B cell (primary cell): ENCODE data around the gene SH3RF3. TPM values are rescaled to one million over a fixed set of nuclear protein-coding genes. Genes with fewer than 3 reads are reported as not detected.

Experiments used
- ATAC-seq: fragments of 200-7000 bp; cut with Tn5 transposase; one replicate; pipeline ENCODE4 v1.10.0; 2021; ENCODE audit warnings: low read depth, mild to moderate bottlenecking, moderate number of reproducible peaks, moderate library complexity
- CTCF ChIA-PET: fragments of 350-600 bp; sonication (Branson Sonifier 250); formaldehyde crosslinking; loops from one replicate; lab custom pipeline; 2021; ENCODE audit warnings: antibody characterized with exemption, inconsistent platforms; lab: Charles Lee
- POLR2A ChIA-PET: fragments of 350-600 bp; sonication (Branson Sonifier 250); formaldehyde crosslinking; loops from one replicate; lab custom pipeline; 2021; ENCODE audit warnings: antibody characterized with exemption; lab: Charles Lee
- DNase-seq: peaks from one replicate; pipeline ENCODE4 v3.0.0; 2013
- H2AFZ ChIP-seq: 2 replicates; pipeline ENCODE4 v1.6.1; 2012; ENCODE audit warnings: mild to moderate bottlenecking, low read depth, low read length; ENCODE audit not compliant: insufficient read depth, poor library complexity, severe bottlenecking
- H3K27ac ChIP-seq, 2 donors: 1 replicate in 1 of 2; 2 replicates in 1 of 2; pipeline ENCODE4 v1.5.1; 2012 to 2013; ENCODE audit warnings: low read length in 2 of 2, mild to moderate bottlenecking in 2 of 2, moderate library complexity in 1 of 2
- H3K27me3 ChIP-seq, 4 experiments: fragments of 200-600 bp in 1 of 4; sonication (generic) in 1 of 4; replicated peaks in 1 of 4; 1 replicate in 2 of 4; 2 replicates in 2 of 4; pipeline versions ENCODE4 v1.6.1 to v1.7.0; 2013 to 2016; ENCODE audit warnings: low read length in 3 of 4, mild to moderate bottlenecking in 2 of 4, mixed read lengths in 1 of 4, moderate library complexity in 1 of 4; ENCODE audit not compliant: insufficient read depth in 4 of 4, control insufficient read depth in 3 of 4; ENCODE audit errors: control extremely low read depth in 1 of 4
- H3K36me3 ChIP-seq, 2 experiments: replicated peaks in 1 of 2; 1 replicate in 1 of 2; 2 replicates in 1 of 2; pipeline versions ENCODE4 v1.6.1 to v1.7.1; 2013; ENCODE audit warnings: low read length in 1 of 2; ENCODE audit not compliant: insufficient read depth in 2 of 2, control insufficient read depth in 1 of 2; ENCODE audit errors: control extremely low read depth in 1 of 2, extremely low read depth in 1 of 2
- H3K4me1 ChIP-seq, 2 donors: fragments of 200-600 bp in 1 of 2; sonication (generic) in 1 of 2; 1 replicate in 1 of 2; 2 replicates in 1 of 2; pipeline versions ENCODE4 v1.5.1 to v1.6.1; 2013 to 2017; ENCODE audit warnings: low read length in 2 of 2; ENCODE audit not compliant: control insufficient read depth in 2 of 2, insufficient read depth in 2 of 2
- H3K4me2 ChIP-seq: replicated peaks from 2 replicates; pipeline ENCODE3; 2012; ENCODE audit warnings: mild to moderate bottlenecking, low read depth, low read length; ENCODE audit not compliant: poor library complexity, severe bottlenecking
- H3K4me3 ChIP-seq, 5 experiments: fragments of 200-600 bp in 1 of 5; sonication (generic) in 1 of 5; 1 replicate in 3 of 5; 2 replicates in 2 of 5; pipeline versions ENCODE4 v1.5.1 to v1.7.0; 2011 to 2016; ENCODE audit warnings: low read length in 4 of 5, mild to moderate bottlenecking in 4 of 5, low read depth in 2 of 5, control low read depth in 1 of 5, moderate library complexity in 1 of 5; ENCODE audit not compliant: insufficient read depth in 1 of 5; ENCODE audit errors: control extremely low read depth in 1 of 5, extremely low read depth in 1 of 5
- H3K79me2 ChIP-seq: fragments of 200-600 bp; sonication (generic); one replicate; pipeline ENCODE4 v1.6.0; 2016; ENCODE audit warnings: low read length; ENCODE audit not compliant: control insufficient read depth, insufficient read depth
- H3K9ac ChIP-seq: fragments of 200-600 bp; sonication (generic); 2 replicates; pipeline ENCODE4 v1.6.1; 2017; ENCODE audit warnings: mild to moderate bottlenecking, low read length, moderate library complexity
- H3K9me3 ChIP-seq, 3 donors: one replicate each; pipeline versions ENCODE4 v1.6.1 to v1.7.1; 2013; ENCODE audit warnings: low read length in 2 of 3; ENCODE audit not compliant: control insufficient read depth in 2 of 3, insufficient read depth in 1 of 3; ENCODE audit errors: control extremely low read depth in 1 of 3
- H4K20me1 ChIP-seq: 2 replicates; pipeline ENCODE4 v1.6.0; 2012; ENCODE audit warnings: mild to moderate bottlenecking, low read length; ENCODE audit not compliant: insufficient read depth, control insufficient read depth, poor library complexity, severe bottlenecking
- H3K27ac Mint-ChIP-seq: one replicate; pipeline ENCODE4 v1.8.0; 2021; ENCODE audit warnings: mixed read lengths
- H3K27me3 Mint-ChIP-seq: one replicate; pipeline ENCODE4 v1.8.0; 2021; ENCODE audit warnings: mixed read lengths
- H3K4me1 Mint-ChIP-seq: one replicate; pipeline ENCODE4 v1.8.0; 2021; ENCODE audit warnings: mixed read lengths
- H3K4me3 Mint-ChIP-seq: one replicate; pipeline ENCODE4 v1.8.0; 2021; ENCODE audit warnings: mixed read lengths
- H3K9me3 Mint-ChIP-seq: one replicate; pipeline ENCODE4 v1.8.0; 2022; ENCODE audit warnings: mixed read lengths; ENCODE audit not compliant: insufficient read depth
- CTCF ChIP-seq: fragments of 200-600 bp; IDR thresholded peaks from one replicate; pipeline ENCODE4 v1.8.0; 2022; ENCODE audit warnings: antibody characterized with exemption, mild to moderate bottlenecking
- EZH2 ChIP-seq: IDR thresholded peaks from 2 replicates; pipeline ENCODE4 v1.6.1; 2012; ENCODE audit warnings: borderline replicate concordance, low read depth, mild to moderate bottlenecking, moderate library complexity, low read length; ENCODE audit not compliant: insufficient read depth, poor library complexity, severe bottlenecking
- WGBS: methylation state at CpG from one replicate; pipeline ENCODE4 v1.1.5; 2013; ENCODE audit warnings: missing lambda C conversion rate; ENCODE audit not compliant: insufficient coverage; 5-methylcytosine and 5-hydroxymethylcytosine counted together
- intact Hi-C: fragments of 100-400 bp; cut with micrococcal nuclease; formaldehyde crosslinking; loops from one replicate; pipeline ENCODE4 v1.10.0; 2022
- polyA plus RNA-seq: library from polyadenylated mRNA; depleted of rRNA; stranded (reverse); fragments of >200 nt; gene quantifications from 2 replicates; pipeline ENCODE4 v1.2.3, GENCODE V29; 2012
- total RNA-seq, 2 donors: library from RNA; stranded (reverse); fragments of 120-200 nt in 1 of 2; gene quantifications; 1 replicate in 1 of 2; 2 replicates in 1 of 2; pipeline versions ENCODE4 v1.2.3 to v1.2.4, GENCODE V29; 2013 to 2022

Gene SH3RF3
- total and polyA plus RNA-seq, 2 donors (not counting 1 experiment from before 2014, with no cell fraction given), result 0.07 to 1.2 TPM

- Histone ChIP-seq H3K9me3 (peaks cover 0 to 14% (median 0%) of the 10 kb centered on the region in 3 donors), H3K27ac (no peak overlapping the region), H3K36me3 (no peaks in the 10 kb centered on the region), H3K27me3 (no peaks in the 10 kb centered on the region), H2AFZ (no peak overlapping the region), H3K79me2 (no peaks in the 10 kb centered on the region), H4K20me1 (no peaks in the 10 kb centered on the region), H3K4me2 (no peak overlapping the region), H3K9ac (no peak overlapping the region), H3K4me1 (no peaks in the 10 kb centered on the region), H3K4me3 (no peak overlapping the region)
- Mint-ChIP-seq H3K27me3 (no peaks in the 10 kb centered on the region), H3K9me3 (no peaks in the 10 kb centered on the region), H3K4me1 (no peaks in the 10 kb centered on the region), H3K27ac (no peak overlapping the region), H3K4me3 (no peak overlapping the region)
- intact Hi-C loops, result no loop called here
- DNase-seq, result no peak
- POLR2A ChIA-PET, result no interaction called here
- no peak for TF ChIP-seq EZH2
- no peak for TF ChIP-seq CTCF
- no CpG with 5 or more reads among the region's 5 CpGs for WGBS
- no peak for ATAC-seq
- CTCF ChIA-PET, result no interaction called here
Observed at GRCh38 chr2:109292386-109292785, 163.4 kb downstream of the SH3RF3 start.

GRCh38 chr2:109293663-109294062 lies 164.7 kb downstream of the SH3RF3 start:
- Mint-ChIP-seq H3K9me3 (no peaks in the 10 kb centered on the region), H3K27me3 (no peaks in the 10 kb centered on the region), H3K4me1 (no peaks in the 10 kb centered on the region), H3K4me3 (no peak overlapping the region), H3K27ac (no peak overlapping the region)
- Histone ChIP-seq H3K27ac (no peak overlapping the region), H3K4me2 (no peak overlapping the region), H3K9ac (no peak overlapping the region), H3K27me3 (no peaks in the 10 kb centered on the region), H3K4me1 (no peaks in the 10 kb centered on the region), H4K20me1 (no peaks in the 10 kb centered on the region), H2AFZ (no peak overlapping the region), H3K4me3 (no peak overlapping the region), H3K9me3 (peaks cover 0 to 14% (median 0%) of the 10 kb centered on the region in 3 donors), H3K79me2 (peaks cover 7% of the 10 kb centered on the region), H3K36me3 (no peaks in the 10 kb centered on the region)
- intact Hi-C loops, result no loop called here
- ATAC-seq (no peak), DNase-seq (no peak)
- POLR2A ChIA-PET, result no interaction called here
- WGBS, result 94% methylated on average over 6 of the region's 8 CpGs
- TF ChIP-seq CTCF (no peak), EZH2 (no peak)
- CTCF ChIA-PET, result no interaction called here
